Measurements from ENCODE around the gene TREM2. TPM values are rescaled to one million over a fixed set of nuclear protein-coding genes. Genes with fewer than 3 reads are reported as not detected.

TREM2 gene
- total and polyA plus RNA-seq, 2 of the 8 experiments (the other 6 are each of a cell fraction or from before 2014, with no cell fraction given): 0.20 TPM; not detected in 1

DNA sequence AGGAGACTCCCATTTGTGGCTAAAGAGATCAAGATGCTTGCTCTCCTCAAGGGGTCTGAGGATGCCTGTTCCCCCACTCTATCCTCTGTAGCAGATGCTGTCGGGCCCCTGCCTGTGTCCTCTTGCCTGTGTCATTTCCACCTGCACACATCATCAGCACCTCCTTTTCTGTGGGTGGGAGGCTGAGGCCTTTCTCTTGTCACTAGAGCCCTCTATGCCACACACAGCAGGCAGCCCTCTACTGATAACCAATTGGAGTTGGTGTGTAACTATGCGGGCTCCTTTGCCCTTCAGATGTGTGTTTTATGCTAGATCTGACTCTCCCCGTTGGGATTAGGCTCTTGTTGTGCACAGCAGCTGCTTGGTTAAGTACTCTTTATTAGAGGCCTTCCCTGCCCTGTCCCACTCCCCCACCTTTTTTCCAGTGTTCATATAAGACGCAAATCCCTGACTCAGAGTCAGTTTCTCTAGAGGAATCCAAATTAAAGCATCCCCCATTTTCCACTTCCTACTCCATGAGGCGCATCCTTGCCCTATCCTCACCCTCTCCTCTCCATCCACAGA is 30.3 kb upstream of the TREM2 start:
- no peak overlapping the region for H2BK120ac ChIP-seq (replicated peaks; ENCODE audit: low read depth, low read length)
- H4K91ac ChIP-seq (replicated peaks; ENCODE audit: insufficient read length, low read length): no peak overlapping the region
- H2BK5ac ChIP-seq (ENCODE audit: low read depth, low read length): no peak overlapping the region
- no peak overlapping the region for H3K18ac ChIP-seq (ENCODE audit: extremely low read depth, low read length)
- H3K14ac ChIP-seq (ENCODE audit: insufficient read length): no peak overlapping the region
- no peaks in the 10 kb centered on the region for H3K23me2 ChIP-seq (ENCODE audit: low read depth, low read length)
- no peak overlapping the region for H2BK12ac ChIP-seq (ENCODE audit: low read depth, low read length)
- TF ChIP-seq MAX (IDR thresholded peaks at IDR 0.05) (no peak), YY1 (IDR thresholded peaks at IDR 0.05; ENCODE audit: low read depth, low read length) (no peak), BACH1 (IDR thresholded peaks at IDR 0.05; ENCODE audit: low read length) (no peak), TCF12 (IDR thresholded peaks at IDR 0.05; ENCODE audit: low read depth, low read length) (no peak), RAD21 (IDR thresholded peaks at IDR 0.05 in 1 of 2, conservative IDR thresholded peaks at IDR 0.05 in 1 of 2; ENCODE audit: low read depth in 2 of 2, low read length in 2 of 2) (no peak), SAP30 (IDR thresholded peaks at IDR 0.05; ENCODE audit: insufficient read depth, insufficient replicate concordance, low read length) (no peak), CHD1 (IDR thresholded peaks at IDR 0.05; ENCODE audit: low read depth, low read length) (no peak)
- TF ChIP-seq, protein P1, sequence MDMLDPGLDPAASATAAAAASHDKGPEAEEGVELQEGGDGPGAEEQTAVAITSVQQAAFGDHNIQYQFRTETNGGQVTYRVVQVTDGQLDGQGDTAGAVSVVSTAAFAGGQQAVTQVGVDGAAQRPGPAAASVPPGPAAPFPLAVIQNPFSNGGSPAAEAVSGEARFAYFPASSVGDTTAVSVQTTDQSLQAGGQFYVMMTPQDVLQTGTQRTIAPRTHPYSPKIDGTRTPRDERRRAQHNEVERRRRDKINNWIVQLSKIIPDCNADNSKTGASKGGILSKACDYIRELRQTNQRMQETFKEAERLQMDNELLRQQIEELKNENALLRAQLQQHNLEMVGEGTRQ (IDR thresholded peaks at IDR 0.05; ENCODE audit: low read length): no peak
- TF ChIP-seq, protein P2, sequence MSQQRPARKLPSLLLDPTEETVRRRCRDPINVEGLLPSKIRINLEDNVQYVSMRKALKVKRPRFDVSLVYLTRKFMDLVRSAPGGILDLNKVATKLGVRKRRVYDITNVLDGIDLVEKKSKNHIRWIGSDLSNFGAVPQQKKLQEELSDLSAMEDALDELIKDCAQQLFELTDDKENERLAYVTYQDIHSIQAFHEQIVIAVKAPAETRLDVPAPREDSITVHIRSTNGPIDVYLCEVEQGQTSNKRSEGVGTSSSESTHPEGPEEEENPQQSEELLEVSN (IDR thresholded peaks at IDR 0.05): no peak
- no peak overlapping the region for H3K4me3 ChIP-seq (ENCODE audit: extremely low read depth in 1 of 4, insufficient read depth in 2 of 4, low read depth in 3 of 4, low read length in 4 of 4)
- peaks cover 5 to 16% of the 10 kb centered on the region in 2 experiments; a peak in 3 of 4 replicates for H3K9me3 ChIP-seq (ENCODE audit: insufficient read depth in 2 of 2, low read depth in 1 of 2, low read length in 1 of 2)
- no peaks in the 10 kb centered on the region for H3K27me3 ChIP-seq (replicated peaks in 1 of 4; ENCODE audit: control insufficient read depth in 3 of 4, extremely low read depth in 1 of 4, insufficient read depth in 3 of 4, low read length in 3 of 4)
- no peak overlapping the region for H2AFZ ChIP-seq (ENCODE audit: low read length)
- H4K8ac ChIP-seq (ENCODE audit: extremely low read depth, insufficient read depth, low read length): no peak overlapping the region
- H3K79me1 ChIP-seq (ENCODE audit: low read depth, low read length): no peaks in the 10 kb centered on the region
- WGBS, 2 experiments (ENCODE audit: extremely low coverage in 1 of 2, insufficient coverage in 1 of 2, insufficient read length in 1 of 2, insufficient replicate concordance in 2 of 2, low coverage in 1 of 2, low lambda C conversion rate in 2 of 2, missing lambda C conversion rate in 1 of 2): 88% methylated on average over 5 of the region's 5 CpGs; no CpG with 5 or more reads in 1 of the 2 experiments
- no peaks in the 10 kb centered on the region; a peak in 1 of 7 replicates for H3K4me1 ChIP-seq (replicated peaks in 1 of 4; ENCODE audit: control insufficient read depth in 3 of 4, insufficient read depth in 4 of 4, low read length in 3 of 4)
- H3K27ac ChIP-seq (ENCODE audit: low read depth, low read length): no peak overlapping the region
- peak in 1 of 2 experiments; percentile 31 for DNase-seq (ENCODE audit: low read depth in 1 of 2, low spot score in 2 of 2)
- no peak for FAIRE-seq
- H2BK15ac ChIP-seq (ENCODE audit: low read length): no peak overlapping the region
- no peak overlapping the region for H2AK5ac ChIP-seq (ENCODE audit: low read depth, low read length)
- H3K4ac ChIP-seq (replicated peaks; ENCODE audit: insufficient read length, low read depth, low read length): no peak overlapping the region
- H2BK20ac ChIP-seq (ENCODE audit: low read length): peak overlapping the region; percentile 61; the same call in 1 of the 2 replicates
- H3K9ac ChIP-seq (replicated peaks in 1 of 4; ENCODE audit: extremely low read depth in 1 of 4, low read depth in 3 of 4, low read length in 3 of 4): no peak overlapping the region
- H4K5ac ChIP-seq (ENCODE audit: insufficient read length, low read depth, low read length): no peak overlapping the region
- ChIA-PET POLR2A (ENCODE audit: partially characterized antibody) (no interaction called here), CTCF (ENCODE audit: partially characterized antibody) (interaction anchor here (1.7 to 6.2 kb wide), 4 partner anchors 9 to 76 kb away, joined by 5 to 48 read pairs (median 8); partner anchors contain the start of gene TREML2)
- no peak overlapping the region for H3K56ac ChIP-seq (replicated peaks; ENCODE audit: insufficient read length, low read depth, low read length)
- no peak overlapping the region for H3K4me2 ChIP-seq (ENCODE audit: insufficient read depth in 1 of 2, low read depth in 2 of 2, low read length in 2 of 2)
- no peak overlapping the region for H3K23ac ChIP-seq (ENCODE audit: insufficient read length)
- H3K36me3 ChIP-seq (ENCODE audit: control insufficient read depth in 2 of 4, insufficient read depth in 4 of 4, low read length in 3 of 4): no peaks in the 10 kb centered on the region
- H4K20me1 ChIP-seq (replicated peaks in 1 of 2; ENCODE audit: control insufficient read depth in 1 of 2, insufficient read depth in 2 of 2, low read length in 2 of 2): no peaks in the 10 kb centered on the region
- H3K79me2 ChIP-seq (ENCODE audit: control insufficient read depth in 1 of 2, insufficient read depth in 2 of 2, low read length in 2 of 2): no peaks in the 10 kb centered on the region
